K562 (cell line): Measurements from ENCODE around the gene RAI14.

ENCODE experiments used
- EZH2 ChIP-seq: IDR thresholded peaks from 2 replicates; pipeline ENCODE4 v1.6.1; 2012; ENCODE audit warnings: low read depth, mild to moderate bottlenecking, inconsistent platforms, low read length, borderline replicate concordance
- ZC3H11A ChIP-seq: IDR thresholded peaks from 2 replicates; pipeline ENCODE4 v1.6.1; 2012; ENCODE audit warnings: low read depth, low read length, improper control_type of control experiment
- ZNF124 ChIP-seq: sonication (generic); formaldehyde crosslinking; IDR thresholded peaks from 2 replicates; pipeline ENCODE4 v1.8.1; 2022; ENCODE audit warnings: missing genetic modification reagents
- ZNF143 ChIP-seq: sonication (generic); formaldehyde crosslinking; IDR thresholded peaks from 2 replicates; pipeline ENCODE4 v1.9.0; 2022; ENCODE audit warnings: mild to moderate bottlenecking, missing genetic modification reagents
- ZNF584 ChIP-seq: fragments of 200-800 bp; sonication (Bioruptor generic); IDR thresholded peaks from 2 replicates; pipeline ENCODE4 v1.6.1; 2016; ENCODE audit warnings: low read depth, mild to moderate bottlenecking, missing genetic modification characterization, missing compliant biosample characterization
- TF ChIP-seq, protein P1 (sequence below): conservative IDR thresholded peaks from 2 replicates; pipeline ENCODE4 v1.6.1; 2011; ENCODE audit warnings: low read depth, mild to moderate bottlenecking, low read length; ENCODE audit not compliant: control insufficient read depth

DNA sequence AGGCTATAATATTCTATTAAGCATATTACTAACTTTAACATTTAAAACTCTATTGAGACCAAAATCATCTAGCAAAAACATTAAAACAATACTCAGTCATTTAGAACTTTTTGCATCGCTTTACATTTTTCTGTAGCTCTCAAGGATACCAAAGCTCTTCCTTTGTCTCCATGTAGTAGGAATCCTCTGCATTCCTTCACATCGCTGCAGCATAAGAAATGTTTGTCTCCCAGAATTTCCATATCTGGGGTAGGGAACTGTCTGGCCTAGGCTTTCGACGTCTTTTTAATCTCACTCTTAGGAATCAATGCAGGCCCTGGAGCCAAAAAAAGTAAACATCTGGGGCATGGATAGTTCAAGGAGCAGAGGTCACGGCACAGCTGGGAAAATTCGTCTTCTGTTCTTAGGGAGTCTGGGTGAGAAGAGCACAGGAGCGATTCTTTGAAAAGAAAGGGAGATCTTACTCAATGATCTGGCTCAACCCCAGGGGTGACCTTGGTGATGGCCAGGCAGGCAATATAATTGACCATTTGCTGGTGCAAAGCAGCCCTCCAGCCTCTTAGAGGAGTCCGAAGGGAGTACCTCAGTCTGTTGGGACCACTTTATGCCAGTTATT is 23.2 kb upstream of the RAI14 start:
- TF ChIP-seq ZNF124 (no peak), ZNF584 (CRISPR knock-in tag) (no peak), EZH2 (no peak), ZC3H11A (no peak), ZNF143 (CRISPR knock-in tag) (no peak)
- TF ChIP-seq, protein P1, sequence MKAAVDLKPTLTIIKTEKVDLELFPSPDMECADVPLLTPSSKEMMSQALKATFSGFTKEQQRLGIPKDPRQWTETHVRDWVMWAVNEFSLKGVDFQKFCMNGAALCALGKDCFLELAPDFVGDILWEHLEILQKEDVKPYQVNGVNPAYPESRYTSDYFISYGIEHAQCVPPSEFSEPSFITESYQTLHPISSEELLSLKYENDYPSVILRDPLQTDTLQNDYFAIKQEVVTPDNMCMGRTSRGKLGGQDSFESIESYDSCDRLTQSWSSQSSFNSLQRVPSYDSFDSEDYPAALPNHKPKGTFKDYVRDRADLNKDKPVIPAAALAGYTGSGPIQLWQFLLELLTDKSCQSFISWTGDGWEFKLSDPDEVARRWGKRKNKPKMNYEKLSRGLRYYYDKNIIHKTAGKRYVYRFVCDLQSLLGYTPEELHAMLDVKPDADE: no peak
